Dermis microvascular lymphatic vessel endothelial cell (primary cell): ENCODE results near the gene GRM7. TPM values are rescaled to one million over a fixed set of nuclear protein-coding genes. Genes with fewer than 3 reads are reported as not detected.
A peak's percentile ranks its signal among the peaks of the same experiment; 100 is the strongest.

Experiments used
- DNase-seq, 2 donors: peaks; one replicate each; pipeline versions ENCODE4 v3.0.0 to v3.0.0-alpha.2; 2010; ENCODE audit warnings: low read depth in 2 of 2
- total RNA-seq: library from RNA; depleted of rRNA; stranded (reverse); fragments of >200 nt; gene quantifications from 2 replicates; pipeline ENCODE4 v1.2.1, GENCODE V29; 2014

Gene GRM7
- total RNA-seq, 1 donor from 2014 or later, result not detected

GRCh38 chr3:7397097-7397496 is 536.2 kb downstream of the GRM7 start:
- no peak for DNase-seq

GRCh38 chr3:7400360-7400759 is 539.4 kb downstream of the GRM7 start:
- DNase-seq, result no peak

- DNase-seq, result no peak
Measured at GRCh38 chr3:7401418-7401817, 540.5 kb downstream of the GRM7 start.

DNA sequence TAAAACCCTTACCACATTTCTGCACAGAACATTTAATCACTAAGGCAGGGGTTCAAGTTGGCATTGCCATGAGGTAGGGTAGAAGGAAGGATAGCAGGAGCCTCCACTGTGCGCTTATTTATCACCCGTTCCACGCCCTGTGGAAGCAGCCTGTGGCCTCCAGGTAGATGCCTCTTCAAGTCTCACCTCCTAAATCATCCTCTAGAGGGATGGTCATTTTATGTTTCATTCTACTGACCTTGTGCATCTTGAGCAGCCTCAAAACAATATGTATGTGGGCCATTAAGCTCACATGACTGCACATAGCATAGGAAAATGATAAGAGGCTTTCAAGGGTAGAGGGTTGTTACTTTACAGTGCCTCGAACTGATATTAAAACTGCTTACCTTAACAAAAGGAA is 546.2 kb downstream of the GRM7 start:
- no peak for DNase-seq

DNA sequence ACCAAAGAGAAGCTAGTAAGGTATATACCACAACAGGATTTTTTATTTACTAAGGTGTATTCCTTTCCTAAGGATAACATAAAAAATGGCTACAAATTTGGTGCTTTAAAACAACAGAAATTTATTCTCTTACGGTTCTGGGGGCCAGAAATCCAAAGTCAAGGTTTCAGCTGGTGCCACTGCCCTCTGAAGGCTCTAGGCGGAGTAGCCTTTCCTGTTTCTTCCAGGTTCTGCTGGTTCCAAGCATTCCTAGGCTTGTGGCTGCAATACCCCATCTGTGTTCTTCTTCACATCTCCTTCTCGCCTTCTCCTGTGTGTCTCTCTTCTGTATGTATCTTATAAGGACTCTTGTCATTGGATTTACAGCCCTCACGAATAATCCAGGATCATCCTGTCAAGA is 549.9 kb downstream of the GRM7 start:
- no peak for DNase-seq

DNA sequence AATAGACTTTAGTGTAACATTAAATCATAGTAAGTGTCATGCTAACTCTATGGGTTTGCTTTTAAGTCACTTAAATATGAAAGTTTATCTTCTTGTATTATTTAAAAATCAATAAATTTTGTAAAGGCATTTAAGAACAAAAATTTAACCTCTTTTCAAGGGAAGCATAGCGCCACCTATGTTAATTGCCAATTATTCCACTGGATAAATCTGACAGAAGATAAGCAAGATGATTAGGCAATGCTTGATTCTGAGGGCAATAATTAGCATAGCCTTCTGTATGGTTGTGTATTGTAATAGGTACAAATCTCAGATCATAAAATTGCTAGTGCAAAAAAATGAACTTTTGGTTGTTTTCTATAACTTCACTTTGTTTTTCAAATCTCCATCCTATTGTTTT is 560.1 kb downstream of the GRM7 start:
- no peak for DNase-seq

GRCh38 chr3:7423036-7423435 is 562.1 kb downstream of the GRM7 start:
- no peak for DNase-seq

GRCh38 chr3:7423995-7424394 is 563.1 kb downstream of the GRM7 start:
- no peak for DNase-seq

DNA sequence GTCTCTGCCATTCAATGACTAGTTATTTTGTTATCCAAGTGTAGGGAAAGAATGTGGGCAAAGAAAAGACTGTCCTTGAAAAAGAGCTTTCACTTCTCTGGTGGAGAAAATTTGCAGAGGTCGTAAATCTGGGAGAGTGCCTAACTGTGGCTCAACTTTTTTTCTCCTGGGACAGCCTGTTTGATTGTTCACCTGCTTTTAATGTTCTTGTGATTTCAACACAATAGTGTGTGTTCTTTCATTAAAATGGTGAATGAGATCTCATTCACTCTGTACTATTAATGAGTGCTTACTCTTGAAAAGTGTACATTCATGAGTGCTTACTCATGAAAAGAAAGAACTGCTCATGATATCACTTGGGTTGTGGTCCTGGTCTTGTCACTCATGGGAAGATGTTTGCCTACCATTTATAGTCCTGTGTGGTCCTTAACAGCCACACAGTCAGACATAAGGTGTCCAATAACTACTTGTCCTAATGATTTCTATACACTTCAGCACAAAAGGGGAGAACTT is 567.3 kb downstream of the GRM7 start:
- no peak for DNase-seq

DNA sequence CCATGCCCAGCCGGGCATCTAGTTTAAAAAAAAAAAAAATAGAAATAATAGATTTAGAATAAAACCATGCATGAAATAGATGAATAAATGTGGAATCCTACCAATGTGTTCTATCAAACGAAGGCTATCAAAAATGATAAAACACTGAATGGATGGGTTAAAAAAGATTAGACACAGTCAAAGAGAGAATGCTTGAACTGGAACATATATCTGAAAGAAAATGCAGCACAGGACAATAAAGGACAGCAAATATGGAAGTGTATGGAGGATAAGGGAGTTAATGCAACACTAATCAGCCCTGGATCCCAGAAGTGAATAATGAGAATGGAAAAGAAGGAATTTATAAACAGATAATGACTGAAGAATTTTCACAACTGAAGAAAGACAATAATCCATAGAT is 571.7 kb downstream of the GRM7 start:
- no peak for DNase-seq

DNA sequence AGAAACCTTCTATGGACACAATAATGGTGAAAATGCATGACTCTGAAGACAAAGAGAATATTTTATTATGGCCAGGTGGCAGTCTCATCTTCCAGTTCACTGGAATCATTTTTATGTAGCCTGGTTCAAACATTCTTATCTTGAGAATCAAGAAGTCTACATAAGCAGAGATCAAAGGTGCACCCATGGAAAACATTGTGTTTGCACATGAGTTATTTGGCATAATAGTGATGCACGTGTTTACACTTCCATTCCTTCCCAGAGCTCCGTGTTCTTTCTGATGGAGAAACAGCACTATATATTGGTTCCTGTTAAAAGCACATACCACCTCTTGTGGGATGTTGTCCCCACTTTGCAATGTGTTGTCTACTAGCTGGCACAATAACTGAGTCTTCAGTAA is 572.2 kb downstream of the GRM7 start:
- no peak for DNase-seq

DNA sequence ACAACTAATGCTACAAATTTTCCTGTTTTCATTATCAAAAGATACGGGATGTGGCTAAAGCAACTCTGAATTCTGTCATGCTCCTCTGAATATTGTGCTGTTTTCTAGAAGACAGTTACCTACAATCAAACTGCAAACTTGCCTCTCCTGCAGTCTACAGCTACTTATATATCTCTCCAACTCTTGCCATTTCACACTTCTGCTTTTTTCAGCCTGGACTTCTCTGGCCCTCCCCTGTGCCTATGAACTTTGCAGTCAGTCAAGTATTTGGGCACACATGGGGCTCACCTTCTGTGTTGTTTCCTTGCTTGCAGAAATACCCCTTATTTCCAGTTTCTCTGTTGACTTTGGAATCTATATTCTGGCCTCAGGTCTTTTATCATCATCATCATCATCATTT is 575.6 kb downstream of the GRM7 start:
- no peak for DNase-seq

GRCh38 chr3:7437231-7437630 is 576.3 kb downstream of the GRM7 start:
- no peak for DNase-seq

DNA sequence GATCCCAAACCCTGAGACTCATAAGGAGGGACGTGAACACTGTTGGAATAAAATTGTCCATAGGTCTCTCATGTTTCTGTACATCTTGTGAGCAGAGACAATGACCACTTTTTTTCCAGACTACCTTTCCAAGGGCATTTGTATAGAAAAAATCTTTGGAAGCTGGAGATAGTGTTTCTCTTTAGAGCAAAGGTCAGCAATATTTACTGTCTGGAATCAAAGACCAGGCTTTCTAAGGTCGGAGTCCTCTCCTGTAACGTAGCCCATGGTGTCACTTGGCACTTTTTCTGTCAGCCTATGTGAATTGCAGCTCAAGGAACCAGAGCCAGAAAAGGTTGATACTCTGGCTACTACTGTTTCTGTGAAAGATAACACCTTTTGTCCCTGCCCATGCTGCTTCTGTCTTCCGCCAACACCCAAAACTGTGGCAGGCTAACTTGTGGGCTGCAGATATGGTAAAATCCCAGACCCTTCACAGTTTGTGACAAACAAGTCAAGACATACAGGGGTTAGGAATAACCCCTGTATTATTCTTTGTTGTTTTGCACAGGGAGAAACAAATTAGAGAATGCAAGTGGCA is 578.3 kb downstream of the GRM7 start:
- no peak for DNase-seq

GRCh38 chr3:7444886-7445285 is 584.0 kb downstream of the GRM7 start:
- DNase-seq, result peak; percentile 30 to 49

GRCh38 chr3:7445331-7445730 is 584.4 kb downstream of the GRM7 start:
- DNase-seq, result peak in 1 of 2 donors; percentile 2

GRCh38 chr3:7447197-7447769 is 586.4 kb downstream of the GRM7 start:
- no peak for DNase-seq

DNA sequence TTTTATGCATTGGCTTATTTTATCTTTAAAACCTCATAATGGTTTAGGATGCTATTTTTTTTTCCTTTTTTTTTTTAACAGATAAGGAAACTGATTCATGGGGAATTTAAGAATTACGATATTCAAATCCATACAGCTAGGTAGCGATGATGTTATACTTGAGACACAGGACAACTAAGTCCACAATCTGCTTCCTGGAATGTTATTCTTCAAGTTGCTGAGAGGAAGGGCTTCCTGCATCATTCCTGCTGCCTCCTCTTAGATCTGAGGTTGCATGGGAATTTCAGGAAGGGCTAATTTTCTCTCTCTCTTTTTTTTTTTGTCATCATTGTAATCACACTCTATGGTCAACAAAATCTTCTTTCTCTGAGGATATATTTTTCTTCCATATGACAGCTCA is 595.5 kb downstream of the GRM7 start:
- DNase-seq, result peak in 1 of 2 donors; percentile 74

GRCh38 chr3:7461202-7461825 is 600.4 kb downstream of the GRM7 start:
- no peak for DNase-seq

GRCh38 chr3:7469866-7470265 is 609.0 kb downstream of the GRM7 start:
- DNase-seq, result no peak

DNA sequence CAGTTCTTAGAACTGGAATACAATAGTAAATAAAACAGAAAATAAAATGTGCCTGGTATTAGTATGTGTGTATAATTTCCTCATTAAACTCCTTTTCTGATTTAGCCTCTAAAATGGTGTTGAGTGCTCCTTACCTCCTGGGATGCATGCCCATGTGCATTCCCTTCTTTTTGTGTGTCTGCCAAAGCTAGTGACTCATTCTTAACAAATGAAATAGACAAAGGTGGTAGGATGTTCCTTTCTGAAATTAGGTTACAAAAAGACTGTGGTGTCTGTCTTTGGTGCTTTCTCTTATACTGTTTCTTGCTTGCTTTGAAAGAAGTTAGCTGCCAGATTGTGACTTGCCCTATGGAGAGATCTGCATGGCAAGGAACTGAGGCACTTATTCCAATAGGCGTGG is 623.7 kb downstream of the GRM7 start:
- DNase-seq, result peak in 1 of 2 donors; percentile 28

DNA sequence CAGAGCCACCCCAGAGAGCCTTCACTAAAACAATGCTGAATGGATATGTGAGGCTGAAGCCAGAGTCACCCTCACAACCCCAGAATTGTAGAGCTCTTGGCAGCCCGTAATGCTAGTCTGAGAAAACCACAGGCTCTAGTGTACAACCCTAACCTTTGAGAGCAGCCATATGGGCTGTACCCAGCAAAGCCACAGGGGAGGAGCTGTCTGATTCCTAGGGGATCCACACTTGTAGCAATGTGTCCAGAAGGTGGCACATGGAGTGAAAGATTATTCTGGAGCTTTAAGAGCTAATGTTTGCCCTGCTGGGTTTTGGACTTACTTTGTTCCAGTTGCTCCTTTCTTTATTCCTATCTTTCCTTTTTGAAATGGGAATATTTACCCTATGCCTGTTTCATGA is 626.8 kb downstream of the GRM7 start:
- no peak for DNase-seq

DNA sequence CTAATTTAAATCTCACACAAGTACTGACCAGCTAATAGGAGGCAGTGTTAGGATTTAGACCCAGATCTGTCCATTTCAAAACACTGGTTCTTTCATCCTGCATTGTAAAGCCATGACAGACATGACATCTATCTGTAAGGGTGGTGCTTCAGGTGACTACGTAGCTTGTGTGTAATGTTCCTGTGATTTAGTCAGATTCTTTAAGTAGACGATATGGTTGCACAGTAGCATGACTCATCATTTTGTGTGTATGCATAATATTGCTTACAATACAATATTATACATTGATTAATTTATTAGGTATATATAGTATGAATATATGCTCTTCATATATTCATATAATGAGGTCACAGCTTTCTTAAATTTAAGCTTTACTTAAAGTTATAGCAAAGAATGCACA is 628.5 kb downstream of the GRM7 start:
- DNase-seq, result no peak
